COLO668 (cell line): ENCODE results near the gene PCSK5.

Source experiments
- DNase-seq: peaks from one replicate; lab custom pipeline; 2025; ENCODE audit not compliant: unreplicated experiment; lab: John Stamatoyannopoulos, UW

Gene PCSK5

GRCh38 chr9:76115396-76115795, 224.9 kb downstream of the PCSK5 start:
- no peak for DNase-seq

- no peak for DNase-seq
These were observed 225.6 kb downstream of the PCSK5 start for GRCh38 chr9:76115982-76116646.

GRCh38 chr9:76116913-76117312, 226.4 kb downstream of the PCSK5 start:
- DNase-seq, result no peak

GRCh38 chr9:76127637-76128036, 237.2 kb downstream of the PCSK5 start:
- no peak for DNase-seq

- DNase-seq, result no peak
These were observed 245.4 kb downstream of the PCSK5 start for GRCh38 chr9:76135902-76136301.

- DNase-seq, result no peak
These were observed 246.5 kb downstream of the PCSK5 start for GRCh38 chr9:76136986-76137385.

- no peak for DNase-seq
These were observed 247.5 kb downstream of the PCSK5 start for GRCh38 chr9:76137931-76138330.

GRCh38 chr9:76138360-76138759, 247.9 kb downstream of the PCSK5 start:
- no peak for DNase-seq

GRCh38 chr9:76143834-76144233, 253.4 kb downstream of the PCSK5 start:
- DNase-seq, result no peak

- DNase-seq, result no peak
These were observed 259.5 kb downstream of the PCSK5 start for GRCh38 chr9:76150013-76150412.

GRCh38 chr9:76151267-76151666, 260.8 kb downstream of the PCSK5 start:
- DNase-seq, result no peak

- no peak for DNase-seq
These were observed 262.9 kb downstream of the PCSK5 start for GRCh38 chr9:76153339-76153738.

GRCh38 chr9:76153902-76154629, 263.6 kb downstream of the PCSK5 start:
- no peak for DNase-seq

- DNase-seq, result no peak
These were observed 264.9 kb downstream of the PCSK5 start for GRCh38 chr9:76155361-76155760.

- DNase-seq, result no peak
These were observed 268.2 kb downstream of the PCSK5 start for GRCh38 chr9:76158713-76159112.

- DNase-seq, result no peak
These were observed 268.9 kb downstream of the PCSK5 start for GRCh38 chr9:76159293-76159926.

- DNase-seq, result no peak
These were observed 270.6 kb downstream of the PCSK5 start for GRCh38 chr9:76161106-76161505.

- no peak for DNase-seq
These were observed 271.1 kb downstream of the PCSK5 start for GRCh38 chr9:76161541-76161940.

- no peak for DNase-seq
These were observed 271.7 kb downstream of the PCSK5 start for GRCh38 chr9:76162086-76162730.

- DNase-seq, result no peak
These were observed 272.5 kb downstream of the PCSK5 start for GRCh38 chr9:76162751-76163500.

- DNase-seq, result no peak
These were observed 276.1 kb downstream of the PCSK5 start for GRCh38 chr9:76166526-76166925.
